GM19193 (cell line): ENCODE data around the gene HSPA1L.

Experiments
- POLR2A ChIP-seq: IDR thresholded peaks from 4 replicates; pipeline ENCODE4 v1.6.1; 2011; ENCODE audit not compliant: insufficient read depth, insufficient read length; ENCODE audit errors: extremely low read depth

The HSPA1L gene

GRCh38 chr6:31761343-31761742 is 53.7 kb downstream of the HSPA1L start:
- no peak for TF ChIP-seq POLR2A

GRCh38 chr6:31760790-31761189 is 54.3 kb downstream of the HSPA1L start:
- no peak for TF ChIP-seq POLR2A
